Calu3 (cell line): ENCODE results near the gene DNAH1. TPM values are rescaled to one million over a fixed set of nuclear protein-coding genes. Genes with fewer than 3 reads are reported as not detected.

ENCODE experiments used
- BruUV-seq: library from RNA; stranded (reverse); fragments of 400-500 nt; replicated peaks from 2 replicates; lab custom pipeline; 2021; lab: Mats Ljungman, UMichigan
- CTCF ChIA-PET: fragments of 300-600 bp; sonication (Branson Sonifier 250); formaldehyde crosslinking; loops from one replicate; lab custom pipeline; 2022; ENCODE audit warnings: antibody characterized with exemption; lab: Charles Lee
- DNase-seq: peaks from one replicate; pipeline ENCODE4 v3.0.0; 2022
- H3K27ac Mint-ChIP-seq: one replicate; pipeline ENCODE4 v1.8.0; 2022; ENCODE audit warnings: mixed read lengths; ENCODE audit not compliant: unreplicated experiment
- H3K27me3 Mint-ChIP-seq: one replicate; pipeline ENCODE4 v1.8.0; 2022; ENCODE audit warnings: mixed read lengths; ENCODE audit not compliant: unreplicated experiment
- H3K36me3 Mint-ChIP-seq: one replicate; pipeline ENCODE4 v1.8.0; 2022; ENCODE audit warnings: mild to moderate bottlenecking, moderate library complexity, mixed read lengths; ENCODE audit not compliant: insufficient read depth, unreplicated experiment
- H3K4me1 Mint-ChIP-seq: one replicate; pipeline ENCODE4 v1.8.0; 2022; ENCODE audit warnings: mild to moderate bottlenecking, low read depth, mixed read lengths; ENCODE audit not compliant: unreplicated experiment
- H3K4me3 Mint-ChIP-seq: one replicate; pipeline ENCODE4 v1.8.0; 2022; ENCODE audit warnings: mild to moderate bottlenecking, low read depth, moderate library complexity, mixed read lengths; ENCODE audit not compliant: unreplicated experiment
- H3K9me3 Mint-ChIP-seq: one replicate; pipeline ENCODE4 v1.8.0; 2022; ENCODE audit warnings: low read depth, mixed read lengths; ENCODE audit not compliant: unreplicated experiment
- CTCF ChIP-seq: fragments of 200-600 bp; IDR thresholded peaks from one replicate; pipeline ENCODE4 v1.8.0; 2022; ENCODE audit warnings: antibody characterized with exemption; ENCODE audit not compliant: unreplicated experiment
- intact Hi-C: fragments of 100-400 bp; cut with micrococcal nuclease; formaldehyde crosslinking; loops from one replicate; pipeline ENCODE4 v1.10.0; 2022; ENCODE audit not compliant: unreplicated experiment
- total RNA-seq: library from RNA; stranded (reverse); gene quantifications from 2 replicates; pipeline ENCODE4 v1.2.3, GENCODE V29; 2022

The DNAH1 gene
- total RNA-seq, 1 experiment from 2014 or later = 13.1 TPM

- TF ChIP-seq CTCF = no peak
- BruUV-seq = no TSS peak
- intact Hi-C loops = no loop called here
- no peak overlapping the region for H3K27ac Mint-ChIP-seq
- no peak for DNase-seq
- CTCF ChIA-PET = no interaction called here
- no peaks in the 10 kb centered on the region for H3K9me3 Mint-ChIP-seq
- peaks cover 5% of the 10 kb centered on the region for H3K27me3 Mint-ChIP-seq
- no peaks in the 10 kb centered on the region for H3K36me3 Mint-ChIP-seq
- no peaks in the 10 kb centered on the region for H3K4me1 Mint-ChIP-seq
- H3K4me3 Mint-ChIP-seq = no peak overlapping the region
These were observed 124.6 kb downstream of the DNAH1 start for GRCh38 chr3:52440671-52441070.

- DNase-seq = no peak
- CTCF ChIA-PET = no interaction called here
- intact Hi-C loops = no loop called here
- no peaks in the 10 kb centered on the region for H3K36me3 Mint-ChIP-seq
- no TSS peak for BruUV-seq
- H3K27ac Mint-ChIP-seq = no peak overlapping the region
- H3K27me3 Mint-ChIP-seq = no peaks in the 10 kb centered on the region
- no peaks in the 10 kb centered on the region for H3K9me3 Mint-ChIP-seq
- no peaks in the 10 kb centered on the region for H3K4me1 Mint-ChIP-seq
- TF ChIP-seq CTCF = no peak
- H3K4me3 Mint-ChIP-seq = no peak overlapping the region
These were observed 125.1 kb downstream of the DNAH1 start for GRCh38 chr3:52441091-52441771.

- H3K9me3 Mint-ChIP-seq = no peaks in the 10 kb centered on the region
- intact Hi-C loops = no loop called here
- no TSS peak for BruUV-seq
- no peak overlapping the region for H3K4me3 Mint-ChIP-seq
- no peaks in the 10 kb centered on the region for H3K4me1 Mint-ChIP-seq
- DNase-seq = no peak
- TF ChIP-seq CTCF = no peak
- H3K27me3 Mint-ChIP-seq = no peaks in the 10 kb centered on the region
- H3K27ac Mint-ChIP-seq = no peak overlapping the region
- no peaks in the 10 kb centered on the region for H3K36me3 Mint-ChIP-seq
- CTCF ChIA-PET = interaction anchor here (0.6 kb wide), 1 partner anchor 402 kb away, joined by 5 read pairs; no protein-coding TSS in a partner anchor
These were observed 125.7 kb downstream of the DNAH1 start for GRCh38 chr3:52441772-52442332.

- no peak for DNase-seq
- CTCF ChIA-PET = interaction anchor here (0.6 kb wide), 1 partner anchor 401 kb away, joined by 5 read pairs; no protein-coding TSS in a partner anchor
- intact Hi-C loops = no loop called here
- Mint-ChIP-seq H3K4me3 (no peak overlapping the region), H3K27me3 (no peaks in the 10 kb centered on the region), H3K27ac (no peak overlapping the region), H3K4me1 (no peaks in the 10 kb centered on the region), H3K36me3 (no peaks in the 10 kb centered on the region), H3K9me3 (no peaks in the 10 kb centered on the region)
- TF ChIP-seq CTCF = no peak
- BruUV-seq = no TSS peak
These were observed 126.5 kb downstream of the DNAH1 start for GRCh38 chr3:52442409-52443267.
